GM21576 (cell line): ENCODE measurements around the gene ZMIZ1.
A peak's percentile ranks its signal among the peaks of the same experiment; 100 is the strongest.

ENCODE experiments used
- ATAC-seq: cut with Tn5 transposase; IDR thresholded peaks from one replicate; pipeline ENCODE4 v1.9.1; 2021; ENCODE audit warnings: mild to moderate bottlenecking, moderate library complexity; ENCODE audit not compliant: unreplicated experiment

The ZMIZ1 gene

DNA sequence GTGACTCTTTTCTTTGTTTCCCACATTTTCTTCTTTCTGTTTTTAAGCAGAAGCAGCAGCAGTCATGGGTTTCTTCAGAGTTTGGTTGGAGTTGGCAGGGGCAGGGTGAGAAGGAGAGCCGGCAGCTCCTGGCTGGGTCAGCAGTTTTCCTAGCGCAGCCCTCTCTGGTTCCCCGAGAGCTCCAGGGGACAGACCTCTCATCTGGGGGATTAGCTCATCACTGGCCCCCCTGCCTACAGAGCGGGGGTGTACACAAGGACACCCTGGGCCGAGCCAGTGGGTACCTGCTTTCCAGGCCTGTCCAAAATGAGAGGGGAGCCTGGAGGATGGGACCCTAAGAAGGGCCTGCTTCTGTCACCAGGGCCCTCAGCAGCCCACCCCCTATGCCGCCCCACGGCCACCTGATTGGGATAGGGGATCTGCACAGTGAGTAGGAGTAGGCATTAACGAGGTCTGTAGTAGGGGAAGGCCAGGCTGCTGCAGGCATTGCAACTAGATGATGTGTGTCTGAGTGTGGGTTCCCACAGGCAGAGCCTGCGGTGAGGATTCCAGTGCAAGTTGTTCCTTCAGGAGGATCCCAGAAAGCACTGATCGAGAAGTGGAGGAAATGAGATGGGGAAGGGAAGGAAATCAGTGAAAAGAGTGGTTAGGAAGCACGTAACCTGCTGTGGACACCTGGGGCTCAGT lies 155.6 kb downstream of the ZMIZ1 start:
- no peak for ATAC-seq

DNA sequence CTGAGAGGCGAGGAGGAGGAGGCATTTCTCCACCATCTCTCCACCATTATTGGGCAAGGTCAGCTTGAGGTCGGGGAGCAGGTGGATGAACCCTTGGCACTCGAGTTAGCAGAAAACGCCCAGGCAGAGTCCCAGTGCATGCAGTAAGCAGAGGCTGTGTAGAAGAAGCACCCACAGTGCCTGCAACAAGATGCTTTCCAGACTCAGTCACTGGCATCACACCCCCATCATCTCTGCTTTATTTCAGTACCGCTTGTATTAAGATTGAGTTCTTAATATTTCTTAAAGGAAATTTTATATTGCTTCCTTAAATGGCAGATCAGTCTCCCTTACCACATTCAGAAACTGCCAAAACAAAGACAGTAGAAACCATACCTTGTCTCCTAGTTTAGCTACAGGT lies 156.2 kb downstream of the ZMIZ1 start:
- no peak for ATAC-seq

DNA sequence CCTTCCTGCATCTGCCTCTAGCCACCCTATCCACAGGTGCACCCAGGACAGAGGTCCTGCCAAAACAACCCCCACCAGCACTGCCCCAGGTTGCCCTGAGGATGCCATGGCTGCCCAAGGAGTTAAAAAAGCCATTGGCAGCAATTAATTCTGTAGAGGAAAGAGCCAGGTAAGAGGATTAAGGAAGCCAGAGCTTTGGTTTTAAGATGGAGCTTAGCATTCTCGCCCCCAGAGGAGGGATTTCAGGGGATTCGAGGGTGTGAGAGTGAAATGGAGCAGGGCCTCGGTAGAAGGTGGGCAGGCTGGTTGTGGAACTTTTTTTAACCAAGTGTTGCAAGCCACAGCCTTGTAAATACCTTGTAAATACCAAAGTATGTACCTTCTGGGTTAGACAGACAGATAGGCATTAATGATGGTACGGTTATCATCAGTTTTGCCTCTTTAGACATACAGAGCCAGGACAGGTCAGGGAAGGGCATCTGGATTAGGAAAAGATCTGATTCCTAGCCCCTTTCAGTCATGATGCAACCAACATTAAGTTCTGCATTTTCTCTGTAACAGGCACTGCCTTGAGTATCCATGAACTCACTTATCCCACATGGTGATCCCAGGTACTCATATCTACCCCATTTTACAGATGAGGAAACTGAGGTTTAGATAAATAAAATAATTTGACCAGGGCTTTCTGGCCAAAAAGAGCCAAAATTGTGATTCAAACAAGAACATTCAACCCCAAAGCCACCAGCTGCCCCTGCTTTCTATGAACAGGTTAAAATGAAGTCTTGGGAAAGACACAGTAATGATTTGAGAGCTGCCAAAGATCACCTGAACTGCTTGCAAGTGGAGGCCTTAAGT lies 157.9 kb downstream of the ZMIZ1 start:
- no peak for ATAC-seq

- ATAC-seq: no peak
Observed at GRCh38 chr10:79229071-79229541, 160.3 kb downstream of the ZMIZ1 start.

- ATAC-seq: no peak
Observed at GRCh38 chr10:79229830-79230327, 161.1 kb downstream of the ZMIZ1 start.

GRCh38 chr10:79230328-79230830 lies 161.6 kb downstream of the ZMIZ1 start:
- no peak for ATAC-seq

- ATAC-seq: no peak
Observed at GRCh38 chr10:79230850-79231249, 162.1 kb downstream of the ZMIZ1 start.

GRCh38 chr10:79231908-79232307 lies 163.1 kb downstream of the ZMIZ1 start:
- ATAC-seq: no peak

DNA sequence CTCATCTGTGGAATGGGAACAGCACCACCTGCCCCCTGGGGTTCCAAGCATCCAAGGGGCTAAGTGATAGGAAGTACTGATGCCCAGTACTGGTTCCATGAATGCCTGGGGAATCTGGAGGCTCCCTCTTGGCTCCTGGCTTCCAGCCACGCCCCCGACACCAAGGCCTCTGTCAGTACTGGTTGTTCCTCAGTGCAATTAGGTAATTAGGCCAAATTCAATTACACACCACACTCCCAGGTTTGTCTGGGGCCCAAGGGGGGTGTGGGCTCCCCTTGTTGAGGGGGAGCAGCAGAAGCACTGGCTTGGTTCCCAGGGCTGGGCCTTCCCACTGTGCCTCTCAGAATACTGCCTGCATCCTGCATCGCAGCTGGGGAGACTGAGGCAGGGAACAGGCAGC lies 164.1 kb downstream of the ZMIZ1 start:
- ATAC-seq: no peak

- ATAC-seq: no peak
Observed at GRCh38 chr10:79234391-79235315, 165.9 kb downstream of the ZMIZ1 start.

DNA sequence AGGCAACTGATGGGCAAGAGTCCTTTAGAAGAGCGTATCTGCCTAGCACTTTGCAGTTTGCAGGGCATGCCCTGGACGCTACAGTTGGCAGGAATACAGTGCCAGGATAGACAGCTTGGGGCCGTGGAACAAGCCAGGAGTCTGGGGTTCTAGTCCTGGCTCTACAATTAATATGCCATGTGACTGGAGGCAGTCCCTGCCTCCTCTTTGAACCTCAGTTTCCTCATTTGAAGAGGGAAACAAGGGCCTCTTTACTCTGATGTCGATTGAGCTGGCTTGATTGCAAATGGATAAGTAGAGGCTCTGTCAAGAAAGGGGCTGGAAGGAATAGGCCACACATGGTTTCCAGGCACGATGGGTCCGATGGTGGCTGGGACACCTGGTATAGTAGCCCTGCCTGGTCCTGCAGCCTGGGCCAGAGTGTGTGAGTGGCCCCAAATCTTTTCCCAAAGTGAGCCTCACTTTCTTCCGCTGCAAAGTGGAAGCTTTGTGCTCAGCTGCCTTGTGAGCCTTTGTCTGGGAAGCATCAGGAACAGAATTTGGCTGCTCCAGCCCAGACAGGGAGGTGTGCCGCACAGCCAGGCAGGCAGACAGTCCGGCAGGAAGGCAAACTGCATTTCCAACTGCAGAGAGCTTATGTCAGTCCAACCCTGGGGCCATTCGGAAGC lies 167.1 kb downstream of the ZMIZ1 start:
- ATAC-seq: no peak

DNA sequence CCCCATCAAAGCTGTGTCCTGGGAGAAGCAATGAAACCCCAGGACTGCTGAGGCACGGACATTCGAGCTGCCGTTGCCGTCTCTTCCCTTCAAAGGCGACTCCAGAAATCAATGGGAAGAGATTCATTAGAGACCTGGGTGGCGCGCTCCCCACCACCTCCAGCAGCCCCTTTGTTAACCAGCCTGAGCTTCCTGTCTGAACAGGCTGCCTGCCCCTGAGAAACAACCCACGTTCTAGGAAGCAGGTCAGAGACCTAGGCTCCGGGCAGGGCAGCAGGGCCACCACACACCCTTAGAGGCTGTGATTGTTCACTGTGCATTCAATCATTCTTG lies 167.6 kb downstream of the ZMIZ1 start:
- ATAC-seq: no peak

DNA sequence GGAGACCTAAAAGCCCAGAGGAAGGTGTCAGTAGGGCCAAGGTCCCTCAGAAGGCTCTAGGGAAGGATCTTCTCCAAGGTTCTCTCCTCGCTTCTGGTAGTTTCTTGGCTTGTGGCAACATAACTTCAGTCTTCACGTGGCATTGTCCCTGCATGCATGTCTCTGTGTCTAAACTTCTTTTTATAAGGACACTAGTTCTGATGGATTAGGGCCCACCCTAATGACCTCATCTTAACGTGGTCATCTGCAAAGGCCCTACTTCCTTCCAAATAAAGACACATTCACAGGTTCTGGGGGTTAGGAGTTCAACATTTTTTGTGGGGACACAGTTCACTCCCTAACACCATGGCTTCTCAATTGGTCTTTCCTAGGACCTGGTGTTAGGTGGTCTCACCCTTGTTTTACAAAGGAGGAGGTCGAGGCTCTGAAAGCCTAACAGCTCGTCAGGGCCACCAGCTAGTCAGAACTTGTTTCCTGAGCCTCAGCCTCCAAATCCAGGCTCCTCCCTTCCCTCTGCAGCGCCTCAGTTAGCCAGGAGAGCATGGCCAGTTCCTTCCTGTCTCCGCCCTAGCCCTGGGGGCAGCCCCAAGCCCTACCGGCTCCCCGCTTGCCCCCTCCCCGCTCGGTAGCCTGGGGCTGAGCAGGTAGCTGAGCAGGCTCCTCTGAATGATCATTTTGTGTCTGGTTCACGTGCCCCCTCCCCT lies 168.8 kb downstream of the ZMIZ1 start:
- no peak for ATAC-seq

GRCh38 chr10:79238158-79238520 lies 169.4 kb downstream of the ZMIZ1 start:
- no peak for ATAC-seq

- ATAC-seq: no peak
Observed at GRCh38 chr10:79238606-79239005, 169.8 kb downstream of the ZMIZ1 start.

GRCh38 chr10:79239275-79239779 lies 170.6 kb downstream of the ZMIZ1 start:
- no peak for ATAC-seq

DNA sequence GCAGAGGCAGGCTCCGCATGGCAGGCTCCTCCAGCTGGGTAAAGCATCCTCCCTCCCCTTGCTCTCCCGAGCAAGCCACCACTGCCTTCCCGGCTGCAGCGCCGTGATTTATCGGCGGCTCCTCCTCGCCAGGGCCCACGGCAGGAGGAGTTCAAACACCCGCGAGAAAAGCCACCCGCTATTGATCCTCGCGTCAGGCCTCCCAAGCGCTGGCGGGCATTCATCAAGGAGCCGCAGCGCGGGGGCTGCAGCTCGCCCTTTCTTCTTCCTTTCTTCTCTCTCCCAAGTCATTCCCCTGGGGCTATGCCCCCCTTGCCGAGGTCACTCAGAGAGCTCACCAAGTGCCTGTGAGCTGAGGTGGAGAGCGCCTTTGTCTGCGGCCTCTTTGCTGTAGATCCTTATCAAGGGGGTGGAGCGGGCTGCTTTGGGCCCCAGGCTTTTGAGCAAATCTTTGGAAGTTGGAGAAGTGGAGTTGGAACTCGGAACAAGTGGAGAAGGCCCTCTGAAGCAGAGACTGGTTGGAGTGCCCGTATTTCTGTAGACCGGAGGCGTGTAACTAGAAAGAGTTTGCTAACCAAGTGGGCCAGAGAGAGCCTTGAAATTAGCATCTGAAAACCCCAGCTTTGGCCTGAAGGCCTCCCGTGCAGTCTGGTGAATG lies 171.3 kb downstream of the ZMIZ1 start:
- no peak for ATAC-seq

DNA sequence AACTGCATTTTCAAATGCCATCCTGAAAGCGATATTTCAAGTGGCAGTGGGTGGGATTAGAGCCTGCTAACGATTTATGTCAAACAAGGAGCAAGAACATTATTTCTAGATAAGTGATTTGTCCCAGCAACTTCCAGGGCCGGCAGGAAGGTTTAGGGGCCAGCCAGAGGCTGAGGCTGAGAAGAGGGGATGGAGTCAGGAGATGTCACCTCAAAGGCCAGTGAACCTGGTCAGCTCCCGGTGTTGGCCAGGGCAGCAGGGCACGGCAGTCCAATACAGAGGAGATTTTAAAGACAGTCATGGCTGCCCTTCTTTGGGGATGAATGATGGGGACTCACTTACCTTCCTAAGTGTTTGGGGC lies 172.8 kb downstream of the ZMIZ1 start:
- no peak for ATAC-seq

DNA sequence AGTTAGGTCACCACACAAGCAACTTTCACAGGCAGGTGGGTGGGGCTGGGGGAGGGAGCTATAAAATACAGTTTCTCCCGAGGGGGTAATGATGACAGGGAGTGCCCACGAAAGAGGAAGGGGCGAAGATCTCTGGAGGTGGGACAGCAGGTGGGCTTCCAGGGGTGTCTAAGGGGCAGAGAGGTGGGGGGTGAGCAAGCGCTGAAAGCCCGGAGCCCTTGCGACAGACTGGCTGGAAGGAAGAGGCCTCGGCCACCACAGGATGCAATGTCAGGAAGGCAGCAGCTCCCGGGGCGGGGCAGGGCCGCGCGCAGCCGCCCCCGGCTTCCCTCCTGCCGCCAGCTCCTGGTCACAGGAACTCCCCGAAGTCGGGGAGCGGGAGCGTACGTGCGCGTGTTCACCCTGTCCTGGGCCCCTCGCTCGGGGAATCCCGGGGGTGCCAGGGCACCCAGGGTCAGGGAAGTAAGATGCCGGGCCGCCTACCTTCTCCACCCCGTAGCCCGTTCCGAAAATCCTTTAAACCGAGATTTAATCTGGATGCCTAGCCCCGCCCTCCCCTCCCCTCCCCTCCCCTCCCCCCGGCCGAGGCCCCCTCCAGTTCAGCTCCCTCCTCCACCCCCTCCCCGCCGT lies 173.3 kb downstream of the ZMIZ1 start:
- ATAC-seq: peak; percentile 31
